ENCODE results near the gene LENEP. TPM values are rescaled to one million over a fixed set of nuclear protein-coding genes. Genes with fewer than 3 reads are reported as not detected.

Gene LENEP
- total RNA-seq, 1 experiment from 2014 or later: 2.8 TPM

DNA sequence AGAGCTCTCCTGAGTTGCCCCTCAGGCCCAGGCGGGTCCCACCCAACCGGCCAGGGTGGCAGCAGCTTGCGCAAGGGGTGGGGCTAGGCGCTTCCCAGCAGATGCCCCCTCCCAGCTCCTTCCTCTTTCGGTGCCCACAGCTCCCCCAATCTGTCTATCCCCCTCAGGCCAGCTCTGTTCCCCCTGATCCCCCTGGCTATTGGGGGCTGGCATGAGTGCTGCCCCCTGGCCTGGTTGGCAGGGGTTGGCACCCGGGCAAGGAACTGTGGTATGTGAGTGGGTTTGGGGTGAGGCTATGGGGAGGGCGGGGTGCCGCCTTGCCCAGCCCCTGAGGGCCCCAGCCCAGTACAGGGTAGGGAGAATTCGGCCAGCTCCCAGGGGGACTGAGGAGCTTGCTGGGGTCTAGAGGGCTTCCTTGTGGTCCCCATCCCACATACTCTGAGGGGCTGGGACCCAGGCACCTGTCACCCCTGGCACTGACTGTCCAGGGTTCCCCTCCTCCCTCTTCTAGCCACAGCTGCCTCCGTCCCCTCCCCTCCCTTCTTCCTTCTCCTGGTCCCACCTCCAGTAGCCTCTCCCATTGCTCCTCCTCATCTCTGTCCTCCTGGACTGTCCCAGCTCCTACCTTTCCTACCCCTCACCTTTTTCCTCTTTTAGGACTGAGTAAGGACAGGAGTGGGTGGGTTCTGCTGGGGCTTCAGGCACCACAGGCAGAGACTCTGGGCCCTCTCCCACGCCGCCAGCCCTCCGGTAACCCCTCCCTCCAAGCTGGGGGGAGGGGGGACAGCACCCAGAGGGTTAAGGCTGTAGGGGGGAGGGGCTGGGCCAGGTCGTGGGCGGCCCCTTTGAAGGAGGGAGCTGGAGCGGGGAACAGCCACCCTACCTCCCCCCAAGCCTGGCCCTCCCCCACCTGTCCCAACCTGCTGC lies 14.9 kb downstream of the LENEP start:
- no peak overlapping the region for H3K56ac ChIP-seq (ENCODE audit: insufficient read length, low read depth, low read length)
- WGBS (ENCODE audit: extremely low coverage, insufficient read length, low lambda C conversion rate): no CpG with 5 or more reads among the region's 16 CpGs
- no peak overlapping the region for H3K14ac ChIP-seq (ENCODE audit: insufficient read depth, low read length)
- no peak overlapping the region for H2BK5ac ChIP-seq (ENCODE audit: insufficient read length, low read length)
- Mint-ChIP-seq H3K4me3 (peak overlapping the region in 1 of 2 experiments; percentile 46; a peak in 2 of 5 replicates), H3K4me1 (peaks cover 54 to 71% of the 10 kb centered on the region in 2 experiments), H3K27ac (peak overlapping the region in 2 of 3 experiments; percentile 70 to 90; a peak in 1 of 7 replicates), H3K36me3 (ENCODE audit: insufficient read depth in 1 of 3, low read depth in 3 of 3) (peaks cover 3 to 7% (median 5%) of the 10 kb centered on the region in 3 experiments; a peak in 5 of 7 replicates), H3K9me3 (no peaks in the 10 kb centered on the region; a peak in 2 of 5 replicates), H3K27me3 (ENCODE audit: low read depth) (no peaks in the 10 kb centered on the region)
- H3K9me3 ChIP-seq (ENCODE audit: control insufficient read depth, low read depth, low read length): no peaks in the 10 kb centered on the region
- DNase-seq: no peak
- H3K4ac ChIP-seq (ENCODE audit: low read depth, low read length): no peak overlapping the region
- H3K27me3 ChIP-seq (ENCODE audit: insufficient read depth, low read length): no peaks in the 10 kb centered on the region
- H4K5ac ChIP-seq (ENCODE audit: insufficient read length, low read depth, low read length): no peak overlapping the region
- H4K20me1 ChIP-seq (ENCODE audit: control insufficient read depth, insufficient read depth, insufficient read length): no peaks in the 10 kb centered on the region
- H3K18ac ChIP-seq (ENCODE audit: insufficient read length, low read depth, low read length): no peak overlapping the region
- H2BK20ac ChIP-seq (ENCODE audit: low read depth, low read length, poor library complexity, severe bottlenecking): no peak overlapping the region
- no peaks in the 10 kb centered on the region; the same call in 1 of the 2 replicates for H3K79me2 ChIP-seq (ENCODE audit: insufficient read depth, low read length)
- H2BK12ac ChIP-seq (ENCODE audit: insufficient read length, low read depth, low read length): no peak overlapping the region
- H3T11ph ChIP-seq (ENCODE audit: low read length): no peak overlapping the region
- H2AFZ ChIP-seq (ENCODE audit: low read length): no peak overlapping the region
- H3K23me2 ChIP-seq (ENCODE audit: insufficient read length, low read depth, low read length, poor library complexity, severe bottlenecking): peaks cover 8% of the 10 kb centered on the region
- H4K8ac ChIP-seq (replicated peaks; ENCODE audit: insufficient read length, low read depth, low read length): no peak overlapping the region
- peak overlapping the region; percentile 10 for H3K4me2 ChIP-seq (ENCODE audit: insufficient read depth, insufficient read length, low read length)
- no peak overlapping the region for H2AK5ac ChIP-seq (ENCODE audit: insufficient read length, low read length)
- H3K23ac ChIP-seq (ENCODE audit: insufficient read length, low read depth, low read length): no peak overlapping the region
- no peak overlapping the region for H3K9ac ChIP-seq (ENCODE audit: extremely low read depth, insufficient read length, low read length)
- H3K4me1 ChIP-seq (ENCODE audit: insufficient read depth, low read length): peaks cover 8% of the 10 kb centered on the region; the same call in 1 of the 2 replicates
- no peaks in the 10 kb centered on the region for H3K79me1 ChIP-seq (ENCODE audit: insufficient read depth, low read depth, low read length, poor library complexity, severe bottlenecking)
- TF ChIP-seq, protein P1, sequence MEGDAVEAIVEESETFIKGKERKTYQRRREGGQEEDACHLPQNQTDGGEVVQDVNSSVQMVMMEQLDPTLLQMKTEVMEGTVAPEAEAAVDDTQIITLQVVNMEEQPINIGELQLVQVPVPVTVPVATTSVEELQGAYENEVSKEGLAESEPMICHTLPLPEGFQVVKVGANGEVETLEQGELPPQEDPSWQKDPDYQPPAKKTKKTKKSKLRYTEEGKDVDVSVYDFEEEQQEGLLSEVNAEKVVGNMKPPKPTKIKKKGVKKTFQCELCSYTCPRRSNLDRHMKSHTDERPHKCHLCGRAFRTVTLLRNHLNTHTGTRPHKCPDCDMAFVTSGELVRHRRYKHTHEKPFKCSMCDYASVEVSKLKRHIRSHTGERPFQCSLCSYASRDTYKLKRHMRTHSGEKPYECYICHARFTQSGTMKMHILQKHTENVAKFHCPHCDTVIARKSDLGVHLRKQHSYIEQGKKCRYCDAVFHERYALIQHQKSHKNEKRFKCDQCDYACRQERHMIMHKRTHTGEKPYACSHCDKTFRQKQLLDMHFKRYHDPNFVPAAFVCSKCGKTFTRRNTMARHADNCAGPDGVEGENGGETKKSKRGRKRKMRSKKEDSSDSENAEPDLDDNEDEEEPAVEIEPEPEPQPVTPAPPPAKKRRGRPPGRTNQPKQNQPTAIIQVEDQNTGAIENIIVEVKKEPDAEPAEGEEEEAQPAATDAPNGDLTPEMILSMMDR (conservative IDR thresholded peaks at IDR 0.05): no peak
- no peak overlapping the region for H2BK120ac ChIP-seq (ENCODE audit: low read depth, low read length, poor library complexity, severe bottlenecking)
- H3K27ac ChIP-seq (ENCODE audit: insufficient read length, low read depth, low read length): no peak overlapping the region
- no peak overlapping the region for H2BK15ac ChIP-seq (ENCODE audit: low read depth, low read length)
- no peak overlapping the region for H4K91ac ChIP-seq (ENCODE audit: insufficient read length, low read depth, low read length)
